VCaP (cell line): ENCODE measurements around the gene C9orf43.

ENCODE experiments used
- H3K27ac ChIP-seq: fragments of 450-650 bp; 2 replicates; pipeline ENCODE4 v1.5.1; 2017
- CTCF ChIP-seq: fragments of 450-650 bp; conservative IDR thresholded peaks from 2 replicates; pipeline ENCODE4 v1.5.1; 2017; ENCODE audit warnings: mild to moderate bottlenecking, moderate library complexity

C9orf43 gene

DNA sequence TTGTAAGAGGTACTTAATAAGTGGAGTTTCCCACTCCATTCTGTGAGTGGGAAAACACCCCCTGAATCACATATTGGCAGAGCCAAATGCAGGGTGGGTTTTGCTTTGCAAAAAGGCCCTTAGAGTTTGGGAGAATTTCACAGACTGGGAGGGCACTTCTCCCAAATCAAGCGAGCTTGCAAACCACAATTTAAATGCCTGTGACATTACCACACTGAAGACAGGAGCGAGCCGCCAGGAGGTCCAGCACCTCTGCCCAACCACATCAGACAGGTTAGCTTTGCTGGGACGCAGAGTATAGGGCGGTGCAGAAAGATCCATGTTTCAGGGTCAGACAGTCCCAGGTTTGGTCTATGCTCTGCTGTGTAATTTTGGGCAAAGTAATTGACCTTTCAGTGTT lies 11.8 kb upstream of the C9orf43 start:
- H3K27ac ChIP-seq = no peak overlapping the region
- TF ChIP-seq CTCF = no peak

GRCh38 chr9:113399646-113400200 lies 10.8 kb upstream of the C9orf43 start:
- no peak for TF ChIP-seq CTCF
- H3K27ac ChIP-seq = peak overlapping the region; percentile 67

- H3K27ac ChIP-seq = peak within 1 kb of the TSS; percentile 67
- TF ChIP-seq CTCF = peak; percentile 100
Observed at GRCh38 chr9:113401027-113401792, 9.3 kb upstream of the C9orf43 start, which contains the start of gene ALAD. Gene ALAD, minus strand, starts transcription at chr9:113401284. Its CDS starts 7,725 bp downstream, at chr9:113393559.

DNA sequence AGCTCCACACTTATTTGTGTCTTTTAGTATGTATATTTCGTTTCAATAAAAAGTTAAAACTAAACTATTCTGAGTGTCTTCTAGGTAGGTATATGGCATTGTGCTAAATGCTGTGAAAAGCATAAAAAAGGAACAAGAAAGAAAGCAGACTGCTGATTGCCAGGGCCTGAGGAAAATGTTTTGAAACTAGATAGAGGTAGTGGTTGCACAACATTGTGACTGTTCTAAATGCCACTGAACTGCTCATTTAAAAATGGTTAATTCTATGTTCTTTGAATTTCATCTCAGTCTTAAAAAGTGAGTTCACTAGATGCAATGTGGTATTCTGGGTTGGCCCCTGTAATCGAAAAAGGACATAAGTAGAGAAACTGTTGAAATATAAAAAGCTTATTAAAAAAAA lies 6.9 kb upstream of the C9orf43 start:
- no peak overlapping the region for H3K27ac ChIP-seq
- no peak for TF ChIP-seq CTCF

GRCh38 chr9:113406353-113406752 lies 4.2 kb upstream of the C9orf43 start:
- peak overlapping the region; percentile 51 for H3K27ac ChIP-seq

GRCh38 chr9:113406873-113407511 lies 3.6 kb upstream of the C9orf43 start:
- H3K27ac ChIP-seq = peak overlapping the region; percentile 51
- TF ChIP-seq CTCF = peak; percentile 98

- no peak for TF ChIP-seq CTCF
- H3K27ac ChIP-seq = peak overlapping the region; percentile 98
Observed at GRCh38 chr9:113409481-113409880, 1.1 kb upstream of the C9orf43 start.

DNA sequence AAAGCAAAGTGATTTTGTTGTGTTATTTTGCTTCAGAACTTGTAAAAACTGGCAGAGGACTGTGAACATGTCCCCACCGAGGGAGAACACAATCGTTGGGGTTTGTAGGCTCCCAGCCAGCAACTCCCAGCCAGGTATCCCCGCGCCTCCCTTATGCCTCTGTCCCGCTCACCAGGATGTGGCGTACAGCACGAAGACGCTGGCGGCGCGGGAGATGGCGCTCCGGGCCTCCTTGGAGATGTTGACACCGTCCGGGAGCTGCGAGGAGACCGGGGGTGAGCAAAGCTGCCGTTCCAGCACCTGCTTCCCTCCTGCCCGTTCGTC lies 702 bp upstream of the C9orf43 start:
- peak overlapping the region; percentile 98 for H3K27ac ChIP-seq
- TF ChIP-seq CTCF = no peak
